ENCODE measurements around the gene MTHFS.
"Not testable (repeated sequence)": the region's sequence is repeated elsewhere in the genome, so short reads cannot be mapped to it uniquely, and the experiment has no call there.

The MTHFS gene

DNA sequence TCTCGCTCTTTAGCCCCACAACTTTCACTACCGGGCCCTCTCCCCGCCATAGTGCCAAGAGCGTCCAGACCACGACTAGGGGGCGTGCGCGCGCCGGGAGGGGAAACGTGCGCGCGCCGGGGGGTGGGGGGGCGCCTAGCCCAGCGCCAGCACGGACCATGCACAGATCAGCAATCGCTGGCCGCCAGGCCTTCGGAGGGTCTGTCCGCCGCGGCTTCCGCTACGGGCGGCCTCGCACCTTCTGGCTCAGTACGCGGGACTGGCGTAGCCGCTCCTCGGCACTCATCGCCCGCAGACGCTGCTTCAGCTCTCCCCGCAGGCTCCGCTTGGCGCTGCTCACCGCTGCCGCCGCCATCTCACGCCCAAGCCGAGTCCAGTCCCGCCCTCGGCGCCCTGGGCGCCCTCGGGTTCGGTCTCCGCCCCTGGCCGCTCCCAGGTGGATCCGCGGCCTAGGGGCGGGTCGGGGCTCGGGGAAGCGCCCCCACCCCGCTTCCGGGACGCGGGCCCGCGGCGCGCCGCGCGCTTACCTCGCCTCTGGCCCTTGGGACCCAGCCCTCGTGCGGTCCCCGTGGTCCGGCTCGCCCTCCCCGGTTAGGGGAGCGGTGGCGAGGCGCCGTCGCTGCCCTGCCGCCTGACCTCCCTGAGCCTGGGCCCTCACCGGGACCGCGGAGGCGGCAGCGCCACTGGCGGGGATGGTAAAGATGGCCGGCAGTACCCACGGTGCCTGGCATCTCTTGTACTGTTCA is at the start of gene MTHFS:
Gene MTHFS (minus strand): TSS at position 381 of the 746 bp plus-strand sequence. CDS start 26 bp downstream, at position 355.
- peak; percentile 69 for DNase-seq

DNA sequence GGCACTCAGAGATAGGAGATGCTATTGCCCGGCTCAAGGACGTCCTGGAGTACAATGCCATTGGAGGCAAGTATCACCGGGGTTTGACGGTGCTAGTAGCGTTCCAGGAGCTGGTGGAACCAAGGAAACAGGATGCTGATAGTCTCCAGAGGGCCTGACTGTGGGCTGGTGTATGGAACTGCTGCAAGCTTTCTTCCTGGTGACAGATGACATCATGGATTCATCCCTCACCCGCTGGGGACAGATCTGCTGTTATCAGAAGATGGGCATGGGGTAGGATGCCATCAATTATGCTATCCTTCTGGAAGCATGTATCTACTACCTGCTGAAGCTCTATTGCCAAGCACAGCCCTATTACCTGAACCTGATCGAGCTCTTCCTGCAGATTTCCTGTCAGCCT is 47.8 kb upstream of the MTHFS start:
- no peak for DNase-seq

DNA sequence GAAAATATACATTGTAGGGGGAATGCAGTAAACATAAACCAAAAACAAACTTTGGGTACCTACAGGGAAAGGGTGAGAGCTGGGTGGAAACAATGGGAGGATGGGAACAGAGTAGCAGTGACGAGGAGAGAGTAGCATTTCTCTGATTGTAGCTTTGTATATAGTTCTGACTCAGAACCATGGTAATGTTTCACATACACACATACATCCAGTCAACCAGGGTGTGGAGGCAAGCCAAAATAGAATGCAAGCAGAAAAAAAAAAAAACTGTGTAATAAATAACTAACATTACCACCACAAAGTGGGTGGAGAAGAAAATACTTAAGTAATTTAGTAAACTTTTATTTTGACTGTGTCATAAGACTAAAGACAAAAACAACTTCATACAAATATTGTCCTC is 47.0 kb upstream of the MTHFS start:
- DNase-seq: no peak

DNA sequence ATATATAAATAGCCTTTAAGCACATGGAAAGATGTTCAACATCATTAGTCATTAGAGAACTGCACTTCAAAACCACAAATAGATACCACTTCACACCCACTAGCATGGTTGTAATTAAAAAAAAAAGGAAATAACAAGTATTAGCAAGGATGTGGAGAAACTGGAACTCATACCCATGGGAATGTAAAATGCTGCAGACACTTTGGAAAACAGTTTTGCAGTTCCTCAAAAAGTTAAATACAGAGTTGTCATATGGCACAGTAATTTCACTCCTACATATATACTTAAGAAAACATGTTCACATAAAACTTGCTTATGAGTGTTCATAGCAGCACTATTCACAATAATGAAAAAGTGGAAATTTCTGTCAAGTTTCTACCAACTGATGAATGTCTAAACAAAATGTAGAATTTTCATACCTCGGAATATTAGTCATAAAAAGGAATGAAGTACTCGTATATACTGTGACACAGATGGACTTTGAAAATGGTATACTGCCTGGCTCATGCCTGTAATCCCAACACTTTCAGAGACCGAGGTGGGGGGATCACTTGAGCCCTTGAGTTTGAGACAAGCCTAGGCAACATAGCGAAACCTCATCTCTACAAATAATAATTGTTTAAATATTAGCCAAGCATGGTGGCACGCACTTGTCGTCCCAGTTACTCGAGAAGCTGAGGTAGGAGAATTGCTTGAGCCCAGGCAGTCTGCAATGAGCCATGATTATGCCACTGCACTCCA is 46.1 kb upstream of the MTHFS start:
- DNase-seq: no peak

DNA sequence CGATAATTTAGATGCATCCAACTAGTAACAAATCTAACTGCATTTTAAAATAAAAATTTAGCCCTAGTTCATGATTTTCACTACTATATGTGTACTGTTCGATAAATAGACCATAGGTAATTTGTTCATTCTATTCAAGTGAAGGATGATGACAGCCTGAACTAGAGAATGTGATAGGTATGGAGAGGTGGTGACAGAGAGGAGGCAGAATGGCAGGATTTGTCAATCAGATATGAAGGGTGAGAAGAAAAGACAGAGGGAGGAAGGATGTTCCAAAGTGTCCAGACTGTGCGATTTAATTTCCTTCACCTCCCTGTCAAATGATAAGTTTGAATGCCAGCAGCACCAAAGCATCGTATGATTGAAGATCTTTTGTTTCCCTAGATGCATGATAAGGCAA is 42.6 kb upstream of the MTHFS start:
- DNase-seq: no peak

DNA sequence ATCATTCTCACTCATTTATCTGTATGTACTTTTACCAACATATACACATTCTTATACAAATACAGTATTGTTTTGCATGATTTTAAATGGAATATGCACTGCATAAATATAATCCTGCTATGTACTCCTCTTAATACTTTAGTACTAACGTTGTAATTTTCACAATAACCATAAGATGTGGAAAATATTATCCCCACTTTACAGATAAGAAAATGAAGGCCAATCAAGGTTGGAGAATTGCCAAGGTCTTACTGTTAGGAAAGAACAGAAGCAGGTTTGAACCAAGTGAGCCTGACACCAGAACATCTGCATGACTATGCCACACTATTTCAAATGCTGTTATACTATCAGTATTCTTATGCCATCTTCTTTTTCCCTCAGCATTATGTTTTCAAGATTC is 41.3 kb upstream of the MTHFS start:
- DNase-seq: no peak

DNA sequence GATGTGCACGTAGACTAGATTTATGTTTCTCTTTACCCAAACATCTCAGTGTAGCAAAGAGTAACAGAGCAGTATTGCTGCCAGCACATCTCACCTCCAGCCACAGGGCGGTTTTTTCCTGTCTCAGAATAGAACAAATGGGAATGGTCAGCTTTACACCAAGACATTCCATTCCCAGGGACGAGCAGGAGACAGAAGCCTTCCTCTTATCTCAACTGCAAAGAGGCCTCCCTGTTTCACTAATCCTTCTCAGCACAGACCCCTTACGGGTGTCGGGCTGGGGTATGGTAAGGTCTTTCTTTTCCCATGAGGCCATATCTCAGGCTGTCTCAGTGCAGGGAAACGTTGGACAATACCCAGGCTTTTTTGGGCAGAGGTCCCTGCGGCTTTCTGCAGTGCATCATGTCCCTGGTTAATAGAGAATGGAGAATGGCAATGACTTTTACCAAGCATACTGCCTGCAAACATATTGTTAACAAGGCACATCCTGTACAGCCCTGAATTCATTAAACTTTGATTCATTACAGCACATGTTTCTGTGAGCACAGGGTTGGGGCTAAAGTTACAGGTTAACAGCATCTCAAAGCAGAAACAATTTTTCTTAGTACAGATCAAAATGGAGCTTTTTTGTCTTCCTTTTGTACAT is 38.9 kb upstream of the MTHFS start:
- DNase-seq: not testable (repeated sequence)

DNA sequence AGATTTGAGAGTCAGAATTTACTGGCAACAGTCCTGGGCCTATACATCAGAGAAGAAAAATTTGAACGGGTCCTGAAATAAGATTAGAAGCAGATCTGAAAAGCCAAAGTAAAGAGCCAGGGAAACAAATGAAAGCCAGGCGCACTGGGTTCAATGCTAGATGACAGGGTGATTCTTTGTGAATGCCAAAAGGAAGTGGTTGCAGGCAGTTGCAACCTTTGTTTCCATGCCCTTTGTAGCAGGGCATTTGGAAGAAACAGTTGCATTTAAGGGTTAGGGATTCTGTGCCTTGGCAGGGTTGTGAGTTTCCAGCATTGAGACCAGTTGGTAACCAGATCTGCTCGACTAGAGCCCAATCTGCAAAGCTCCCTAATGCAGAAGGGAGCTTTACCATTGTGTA is 36.4 kb upstream of the MTHFS start:
- DNase-seq: no peak

DNA sequence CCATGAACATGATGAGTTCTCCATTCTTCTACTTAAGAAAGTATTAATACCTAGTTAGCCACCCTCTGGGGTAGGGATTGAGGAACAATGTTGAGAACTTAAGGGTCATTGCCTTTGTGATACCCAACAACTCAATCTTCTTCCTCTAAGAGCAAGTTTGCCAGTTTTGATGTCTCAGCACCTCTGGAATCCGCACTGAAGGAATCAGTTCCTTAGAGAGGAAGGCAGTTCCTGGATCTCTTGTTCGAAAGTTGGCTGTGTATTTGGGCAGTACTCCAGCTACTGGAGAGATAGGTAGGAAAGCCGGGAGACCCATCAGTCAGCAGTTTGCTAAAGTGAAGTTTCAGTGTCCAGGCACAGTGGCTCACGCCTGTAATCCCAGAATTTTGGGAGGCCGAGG is 35.6 kb upstream of the MTHFS start:
- no peak for DNase-seq

DNA sequence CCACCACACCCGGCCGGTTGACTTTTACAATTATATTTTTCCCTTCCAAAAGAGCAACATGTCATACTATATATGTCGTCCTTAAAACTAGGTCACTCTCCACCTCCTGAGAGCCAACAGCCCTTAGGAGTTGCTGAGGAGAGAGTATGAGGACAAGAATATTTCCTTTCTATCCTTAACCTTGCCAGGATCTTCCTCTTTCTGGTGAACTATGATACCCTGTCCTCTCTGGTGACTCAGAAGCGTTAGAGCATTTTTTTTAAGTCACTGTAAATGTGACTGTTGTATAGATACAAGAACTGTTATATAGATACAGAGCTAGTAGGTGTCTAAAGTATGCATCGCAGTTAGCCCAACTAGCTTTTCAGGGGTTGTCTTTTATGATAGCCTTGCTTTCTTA is 33.7 kb upstream of the MTHFS start:
- DNase-seq: no peak

DNA sequence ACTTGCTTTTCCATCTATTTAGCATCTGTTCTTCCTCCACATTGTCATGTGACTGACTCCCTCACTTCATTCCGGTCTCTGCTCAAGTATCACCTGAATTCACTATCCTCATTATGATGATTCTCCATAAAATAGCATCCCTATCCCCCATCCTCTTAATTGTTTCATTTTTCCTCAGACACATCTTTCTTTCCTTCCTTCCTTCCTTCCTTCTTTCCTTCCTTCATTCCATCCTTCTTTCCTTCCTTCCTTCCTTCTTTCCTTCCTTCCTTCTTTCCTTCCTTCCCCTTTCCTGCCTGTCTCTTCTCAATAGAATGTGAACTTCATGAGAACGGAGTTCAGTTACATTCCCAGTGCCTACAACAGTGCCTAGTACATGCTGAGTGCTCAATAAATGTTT is 32.6 kb upstream of the MTHFS start:
- no peak for DNase-seq

DNA sequence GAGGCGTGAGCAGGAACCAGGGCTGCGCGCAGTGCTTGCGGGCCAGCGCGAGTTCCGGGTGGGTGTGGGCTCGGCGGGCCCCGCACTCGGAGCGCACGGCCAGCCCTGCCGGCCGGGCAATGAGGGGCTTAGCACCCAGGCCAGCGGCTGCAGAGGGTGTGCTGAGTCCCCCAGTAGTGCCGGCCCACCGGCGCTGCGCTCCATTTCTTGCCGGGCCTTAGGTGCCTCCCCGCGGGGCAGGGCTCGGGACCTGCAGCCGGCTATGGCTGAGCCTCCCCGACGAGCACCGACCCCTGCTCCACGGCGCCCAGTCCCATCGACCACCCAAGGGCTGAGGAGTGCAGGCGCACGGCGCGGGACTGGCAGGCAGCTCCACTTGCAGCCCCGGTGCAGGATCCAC is 29.3 kb upstream of the MTHFS start:
- not testable (repeated sequence) for DNase-seq

DNA sequence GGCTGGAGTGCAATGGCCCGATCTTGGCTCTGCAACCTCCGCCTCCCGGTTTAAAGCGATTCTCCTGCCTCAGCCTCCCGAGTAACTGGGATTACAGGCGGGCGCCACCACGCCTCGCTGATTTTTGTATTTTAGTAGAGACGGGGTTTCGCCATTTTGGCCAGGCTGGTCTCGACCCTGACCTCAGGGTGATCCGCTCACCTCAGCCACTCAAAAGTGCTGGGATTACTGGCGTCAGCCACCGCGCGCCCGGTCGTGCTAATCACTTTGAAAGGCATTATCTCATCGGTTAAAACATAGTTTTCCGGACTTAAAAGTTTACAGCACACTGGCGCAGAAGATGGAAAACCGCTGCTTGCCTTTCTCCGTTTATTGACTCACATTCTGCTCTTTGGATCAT is 27.6 kb upstream of the MTHFS start:
- DNase-seq: no peak

DNA sequence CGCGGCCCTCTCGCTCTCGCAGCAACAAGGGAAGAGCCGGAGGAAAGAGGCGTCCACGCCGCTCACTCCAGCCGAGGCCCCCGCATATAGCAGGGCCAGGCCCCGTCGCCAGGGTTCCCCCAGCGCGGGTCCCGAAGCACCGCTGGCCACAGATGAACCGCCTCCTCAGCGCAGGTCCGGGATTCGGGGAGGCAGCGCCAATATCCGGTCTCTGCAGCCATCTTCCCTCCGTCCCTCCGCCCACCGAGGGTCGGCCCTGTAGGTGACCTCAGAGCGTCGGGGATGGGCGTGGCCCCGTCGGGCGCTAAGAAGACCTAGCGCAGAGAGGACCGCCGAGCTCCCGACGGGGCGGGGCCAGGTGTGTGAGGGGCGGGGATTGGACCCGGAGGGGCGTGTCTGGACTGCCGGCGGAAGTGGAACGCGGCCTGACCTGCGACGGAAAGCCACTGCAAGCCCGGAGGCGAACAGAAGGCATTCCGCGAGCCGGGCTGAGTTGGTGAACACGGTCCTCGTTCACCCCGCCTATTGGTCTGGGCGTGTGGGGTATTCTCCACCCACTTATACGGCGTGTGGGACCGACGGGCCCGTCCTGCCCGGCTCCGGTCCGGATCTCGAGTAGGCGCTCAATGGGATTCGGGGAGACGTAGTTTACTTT is 26.8 kb upstream of the MTHFS start:
- DNase-seq: peak; percentile 99

DNA sequence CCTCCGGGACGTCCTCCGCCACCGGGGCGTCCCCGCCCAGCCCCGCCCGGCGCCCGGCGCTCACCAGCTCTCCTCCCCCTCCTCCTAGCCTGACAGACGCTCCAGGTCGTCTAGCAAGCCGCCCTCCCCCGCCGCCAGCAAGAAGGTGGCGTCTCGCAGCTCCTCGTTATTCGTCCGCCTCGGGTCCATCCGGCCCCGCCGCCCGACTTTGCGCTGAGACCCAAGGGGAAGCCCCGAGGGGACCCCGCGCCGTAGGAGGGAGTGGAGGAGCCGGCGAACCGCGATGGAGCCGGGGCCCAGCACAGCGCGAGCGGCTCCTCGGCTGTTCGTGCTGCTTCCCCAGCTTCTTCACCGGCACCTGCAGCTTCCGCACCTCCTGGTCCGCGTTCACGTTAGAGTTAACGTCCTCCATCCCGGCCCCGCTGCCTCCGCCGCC is 26.3 kb upstream of the MTHFS start:
- DNase-seq: peak; percentile 80

DNA sequence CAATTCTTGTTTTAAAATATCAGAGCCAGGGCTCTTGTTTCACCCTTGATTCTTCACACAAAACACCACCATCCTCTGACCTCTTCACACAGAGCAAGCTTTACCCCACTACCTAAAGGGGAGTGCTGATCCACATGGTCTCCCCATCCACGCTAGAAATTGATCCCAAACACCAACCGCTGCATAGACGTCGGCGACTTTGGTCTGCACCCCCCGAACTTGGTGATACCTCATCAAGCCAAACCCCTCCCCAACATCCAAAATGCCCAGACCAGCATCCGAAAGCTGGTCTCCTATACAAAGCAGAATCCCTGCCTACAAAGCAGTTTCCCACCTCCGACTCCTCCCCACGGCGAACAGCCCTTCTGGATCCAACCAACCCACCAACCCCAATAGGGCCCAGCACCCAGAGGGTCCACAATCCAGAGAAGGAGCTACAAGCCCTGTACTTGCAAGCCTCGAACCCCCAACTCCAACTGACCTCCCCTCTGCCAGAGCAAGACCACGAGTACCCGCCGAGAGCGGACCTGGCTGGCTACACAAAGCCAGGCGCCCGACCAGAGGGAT is 25.8 kb upstream of the MTHFS start:
- no peak for DNase-seq

DNA sequence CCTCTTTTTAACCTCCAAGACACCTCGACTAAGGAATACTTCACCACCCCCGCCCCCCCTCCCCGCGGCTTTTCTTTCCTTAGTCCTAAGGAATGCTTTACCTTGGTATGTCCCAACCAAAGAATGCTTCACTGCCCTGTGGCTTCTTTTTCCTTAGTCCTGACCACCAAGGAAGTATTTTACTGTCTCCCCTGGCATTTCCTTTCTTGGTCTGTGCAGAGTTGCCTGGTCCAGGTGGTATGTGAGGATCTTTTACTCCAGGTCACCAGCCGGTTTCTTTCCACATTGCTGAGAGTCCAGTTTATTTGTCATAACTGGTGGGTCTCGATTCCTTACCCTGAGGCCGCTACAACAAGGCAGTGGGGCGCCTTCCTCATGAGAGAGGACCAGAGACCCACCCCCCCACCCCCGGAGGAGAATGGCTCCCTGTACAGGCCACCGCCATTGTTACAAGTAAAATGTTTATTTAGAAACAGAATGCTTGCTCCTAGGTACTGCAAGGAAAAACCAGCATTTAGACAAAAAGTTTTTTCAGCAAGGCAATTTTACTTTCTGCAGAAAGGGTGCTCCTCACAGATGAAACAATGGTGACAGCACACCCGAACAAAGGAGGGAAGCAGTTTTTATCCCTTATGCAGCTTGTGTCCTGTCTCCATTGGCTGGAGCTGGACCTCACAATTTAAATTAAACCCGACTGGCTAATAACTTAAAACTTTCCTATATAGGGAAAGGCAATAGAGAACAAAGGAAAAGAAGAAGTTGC is 23.1 kb upstream of the MTHFS start:
- no peak for DNase-seq

DNA sequence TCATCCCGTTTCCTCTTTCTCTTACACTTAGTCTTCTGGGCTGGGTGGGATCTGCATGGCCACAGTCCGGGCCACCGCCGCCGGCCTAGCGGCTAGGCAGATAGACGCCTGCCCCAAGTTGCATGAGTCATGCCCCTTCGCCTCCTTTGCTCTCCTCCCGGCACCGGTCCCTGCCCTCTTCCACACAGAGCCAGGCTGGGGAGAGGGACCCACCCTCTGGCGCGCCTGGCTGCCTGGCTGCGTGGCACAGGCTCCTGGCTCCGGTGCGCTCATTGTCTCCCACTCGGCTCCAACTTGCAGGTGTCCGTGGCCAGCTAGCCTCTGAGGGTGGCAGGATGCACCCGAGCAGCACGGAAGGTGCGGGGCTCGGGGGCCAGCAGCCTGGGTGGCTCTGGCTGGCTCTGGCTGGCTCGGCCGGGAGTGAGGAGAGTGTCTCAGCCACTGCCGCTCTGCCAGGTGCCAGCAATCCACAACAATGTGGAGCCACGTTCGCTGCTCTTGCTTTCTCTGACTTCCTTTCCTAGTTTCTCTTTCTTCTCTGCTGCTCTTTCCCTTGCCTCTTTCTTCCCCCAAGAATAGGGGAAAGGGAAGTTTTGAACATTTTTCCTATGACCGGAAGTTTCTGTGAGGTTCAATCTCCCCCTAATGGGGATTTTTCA is 22.4 kb upstream of the MTHFS start:
- DNase-seq: no peak

DNA sequence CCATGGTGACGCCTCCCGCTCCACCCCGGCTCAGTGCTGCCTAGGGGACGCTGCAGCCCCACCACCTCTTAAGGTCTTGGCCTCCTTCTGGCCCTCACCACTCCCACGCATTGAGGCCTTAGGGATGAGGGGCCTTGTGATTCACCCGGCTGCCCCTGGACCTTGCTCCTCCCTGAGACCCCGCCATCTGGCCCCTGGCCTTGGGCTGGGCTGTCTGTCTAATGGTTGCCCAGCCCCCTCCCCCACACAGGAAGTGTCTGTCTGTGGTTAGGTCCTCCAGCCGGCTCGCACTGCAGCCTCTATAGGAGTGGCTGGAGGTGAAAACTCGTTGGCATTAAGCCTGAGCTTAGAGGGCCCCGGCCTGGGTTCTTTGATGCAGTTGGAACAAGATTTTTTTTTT is 21.5 kb upstream of the MTHFS start:
- DNase-seq: no peak

DNA sequence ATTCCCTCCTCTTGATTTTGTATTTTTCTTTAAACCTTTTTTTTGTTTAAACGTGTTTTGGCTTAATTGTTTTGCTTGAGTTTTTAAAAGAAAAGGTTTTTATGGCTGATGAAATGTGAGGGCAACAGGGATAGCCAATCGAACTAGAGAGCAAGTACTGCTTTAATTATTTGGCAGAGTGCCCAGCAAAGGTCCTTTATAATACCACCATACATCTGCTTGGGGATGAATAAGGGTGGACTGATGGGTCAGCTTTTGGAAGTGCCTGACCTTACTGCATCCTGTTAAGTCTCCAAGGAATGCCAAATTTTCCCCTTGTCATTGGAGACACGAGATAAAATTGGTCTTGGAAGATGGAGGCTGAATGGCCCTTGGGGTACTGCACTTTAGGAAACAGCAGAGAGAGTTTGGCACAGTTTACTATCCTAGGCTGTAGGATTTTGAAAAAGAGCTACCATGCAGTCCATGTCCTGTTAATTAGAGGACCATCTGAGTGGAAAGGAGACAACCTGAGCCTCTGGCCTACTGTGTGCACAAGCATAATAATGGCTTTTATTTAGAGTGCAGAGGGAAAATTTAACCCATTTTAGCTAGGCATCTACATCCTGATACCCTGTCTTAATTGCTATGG is 19.8 kb upstream of the MTHFS start:
- DNase-seq: no peak

DNA sequence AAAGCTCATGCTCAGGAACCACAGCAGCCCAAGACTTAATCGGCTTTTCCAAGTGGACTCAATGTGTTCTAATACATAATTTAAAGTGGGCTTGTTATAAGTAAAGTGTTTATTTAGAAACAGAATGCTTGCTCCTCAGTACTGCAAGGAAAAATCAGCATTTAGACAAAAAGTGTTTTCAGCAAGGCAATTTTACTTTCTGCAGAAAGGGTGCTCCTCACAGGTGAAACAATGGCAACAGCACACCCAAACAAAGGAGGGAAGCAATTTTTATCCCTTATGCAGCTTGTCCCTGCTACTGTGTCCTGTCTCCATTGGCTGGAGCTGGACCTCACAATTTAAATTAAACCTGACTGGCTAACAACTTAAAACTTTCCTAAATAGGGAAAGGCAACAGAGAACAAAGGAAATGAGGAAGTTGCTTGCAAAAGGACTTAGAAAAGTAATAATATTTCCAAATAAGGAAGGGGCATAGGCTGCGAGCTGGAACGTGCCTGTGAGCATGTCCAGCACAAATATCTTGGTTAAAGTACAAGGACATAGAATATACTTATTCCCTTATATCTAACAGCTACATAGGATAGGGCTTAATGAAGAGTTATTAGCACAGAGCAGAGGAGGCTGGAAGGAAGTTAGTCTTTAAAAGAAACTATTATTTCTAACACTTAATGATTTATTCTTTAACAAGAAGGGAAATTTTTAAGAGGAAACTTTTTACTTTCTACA is 19.1 kb upstream of the MTHFS start:
- not testable (repeated sequence) for DNase-seq
